Measurements from ENCODE around the gene SORCS1. TPM values are rescaled to one million over a fixed set of nuclear protein-coding genes. Genes with fewer than 3 reads are reported as not detected.

SORCS1 gene
- total RNA-seq, 1 experiment from 2014 or later, result not detected

DNA sequence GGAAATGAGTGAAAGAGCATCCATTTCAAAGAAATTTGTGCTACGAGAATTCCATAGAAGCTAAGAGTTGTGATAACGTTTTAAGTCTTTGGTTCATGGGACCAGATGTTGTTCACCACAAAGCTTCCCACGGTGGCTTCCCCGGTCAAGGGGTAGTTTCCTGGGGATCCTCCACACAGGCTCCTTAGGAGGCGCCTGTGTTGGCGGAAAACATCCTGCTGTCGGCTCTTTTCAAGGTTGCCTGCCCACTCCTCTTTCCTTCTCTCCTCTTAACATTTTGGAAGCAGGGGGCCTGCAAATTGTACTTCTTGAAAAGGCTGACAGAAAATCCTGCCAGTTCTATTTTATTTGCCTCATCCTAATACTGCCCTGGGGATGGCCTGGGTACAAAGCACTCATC lies 398.6 kb downstream of the SORCS1 start:
- BruUV-seq (replicated peaks), result no TSS peak
- Histone ChIP-seq H3K4me1 (ENCODE audit: control insufficient read depth in 1 of 2, insufficient read depth in 2 of 2, low read length in 2 of 2) (no peaks in the 10 kb centered on the region), H3K36me3 (ENCODE audit: control insufficient read depth in 1 of 2, insufficient read depth in 2 of 2, low read length in 2 of 2) (no peaks in the 10 kb centered on the region), H2AFZ (ENCODE audit: low read depth, low read length, poor library complexity, severe bottlenecking) (no peak overlapping the region), H3K79me2 (ENCODE audit: insufficient read depth, low read length) (no peaks in the 10 kb centered on the region), H3K4me3 (replicated peaks in 1 of 2; ENCODE audit: low read depth in 1 of 2, low read length in 2 of 2) (no peak overlapping the region), H3K4me2 (ENCODE audit: low read length) (no peak overlapping the region), H4K20me1 (ENCODE audit: insufficient read depth) (no peaks in the 10 kb centered on the region), H3K9me2 (ENCODE audit: insufficient read depth) (no peaks in the 10 kb centered on the region), H3K27ac (ENCODE audit: low read depth, low read length) (no peak overlapping the region), H3K9me3 (ENCODE audit: control insufficient read depth in 1 of 2, insufficient read depth in 1 of 2, low read depth in 1 of 2, low read length in 2 of 2) (peaks cover 34 to 38% of the 10 kb centered on the region in 2 experiments; a peak in 2 of 4 replicates), H3K9ac (ENCODE audit: low read length) (no peak overlapping the region), H3K27me3 (ENCODE audit: insufficient read depth, low read length) (no peaks in the 10 kb centered on the region)
- ChIA-PET RAD21 (ENCODE audit: low non-redundant PET in 1 of 2, low total read pairs in 2 of 2, uncharacterized antibody in 2 of 2, unreplicated experiment in 2 of 2) (no interaction called here), CTCF (no interaction called here), POLR2A (no interaction called here)
- intact Hi-C loops (cut with micrococcal nuclease), result no loop called here
- ATAC-seq, result no peak
- TF ChIP-seq SRF (IDR thresholded peaks at IDR 0.05; ENCODE audit: low read depth), result no peak
- TF ChIP-seq, protein P1, sequence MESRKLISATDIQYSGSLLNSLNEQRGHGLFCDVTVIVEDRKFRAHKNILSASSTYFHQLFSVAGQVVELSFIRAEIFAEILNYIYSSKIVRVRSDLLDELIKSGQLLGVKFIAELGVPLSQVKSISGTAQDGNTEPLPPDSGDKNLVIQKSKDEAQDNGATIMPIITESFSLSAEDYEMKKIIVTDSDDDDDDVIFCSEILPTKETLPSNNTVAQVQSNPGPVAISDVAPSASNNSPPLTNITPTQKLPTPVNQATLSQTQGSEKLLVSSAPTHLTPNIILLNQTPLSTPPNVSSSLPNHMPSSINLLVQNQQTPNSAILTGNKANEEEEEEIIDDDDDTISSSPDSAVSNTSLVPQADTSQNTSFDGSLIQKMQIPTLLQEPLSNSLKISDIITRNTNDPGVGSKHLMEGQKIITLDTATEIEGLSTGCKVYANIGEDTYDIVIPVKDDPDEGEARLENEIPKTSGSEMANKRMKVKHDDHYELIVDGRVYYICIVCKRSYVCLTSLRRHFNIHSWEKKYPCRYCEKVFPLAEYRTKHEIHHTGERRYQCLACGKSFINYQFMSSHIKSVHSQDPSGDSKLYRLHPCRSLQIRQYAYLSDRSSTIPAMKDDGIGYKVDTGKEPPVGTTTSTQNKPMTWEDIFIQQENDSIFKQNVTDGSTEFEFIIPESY (IDR thresholded peaks at IDR 0.05; ENCODE audit: extremely low read depth, insufficient replicate concordance, low read length), result no peak
- TF ChIP-seq, protein P2, sequence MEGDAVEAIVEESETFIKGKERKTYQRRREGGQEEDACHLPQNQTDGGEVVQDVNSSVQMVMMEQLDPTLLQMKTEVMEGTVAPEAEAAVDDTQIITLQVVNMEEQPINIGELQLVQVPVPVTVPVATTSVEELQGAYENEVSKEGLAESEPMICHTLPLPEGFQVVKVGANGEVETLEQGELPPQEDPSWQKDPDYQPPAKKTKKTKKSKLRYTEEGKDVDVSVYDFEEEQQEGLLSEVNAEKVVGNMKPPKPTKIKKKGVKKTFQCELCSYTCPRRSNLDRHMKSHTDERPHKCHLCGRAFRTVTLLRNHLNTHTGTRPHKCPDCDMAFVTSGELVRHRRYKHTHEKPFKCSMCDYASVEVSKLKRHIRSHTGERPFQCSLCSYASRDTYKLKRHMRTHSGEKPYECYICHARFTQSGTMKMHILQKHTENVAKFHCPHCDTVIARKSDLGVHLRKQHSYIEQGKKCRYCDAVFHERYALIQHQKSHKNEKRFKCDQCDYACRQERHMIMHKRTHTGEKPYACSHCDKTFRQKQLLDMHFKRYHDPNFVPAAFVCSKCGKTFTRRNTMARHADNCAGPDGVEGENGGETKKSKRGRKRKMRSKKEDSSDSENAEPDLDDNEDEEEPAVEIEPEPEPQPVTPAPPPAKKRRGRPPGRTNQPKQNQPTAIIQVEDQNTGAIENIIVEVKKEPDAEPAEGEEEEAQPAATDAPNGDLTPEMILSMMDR (IDR thresholded peaks at IDR 0.05 in 2 of 3, conservative IDR thresholded peaks at IDR 0.05 in 1 of 3; ENCODE audit: borderline replicate concordance in 1 of 3, insufficient read depth in 1 of 3, low read depth in 2 of 3, low read length in 2 of 3), result no peak
- no peak for TF ChIP-seq POLR2A (IDR thresholded peaks at IDR 0.05; ENCODE audit: borderline replicate concordance, extremely low read depth, insufficient read depth, insufficient read length)
- TF ChIP-seq, protein P3, sequence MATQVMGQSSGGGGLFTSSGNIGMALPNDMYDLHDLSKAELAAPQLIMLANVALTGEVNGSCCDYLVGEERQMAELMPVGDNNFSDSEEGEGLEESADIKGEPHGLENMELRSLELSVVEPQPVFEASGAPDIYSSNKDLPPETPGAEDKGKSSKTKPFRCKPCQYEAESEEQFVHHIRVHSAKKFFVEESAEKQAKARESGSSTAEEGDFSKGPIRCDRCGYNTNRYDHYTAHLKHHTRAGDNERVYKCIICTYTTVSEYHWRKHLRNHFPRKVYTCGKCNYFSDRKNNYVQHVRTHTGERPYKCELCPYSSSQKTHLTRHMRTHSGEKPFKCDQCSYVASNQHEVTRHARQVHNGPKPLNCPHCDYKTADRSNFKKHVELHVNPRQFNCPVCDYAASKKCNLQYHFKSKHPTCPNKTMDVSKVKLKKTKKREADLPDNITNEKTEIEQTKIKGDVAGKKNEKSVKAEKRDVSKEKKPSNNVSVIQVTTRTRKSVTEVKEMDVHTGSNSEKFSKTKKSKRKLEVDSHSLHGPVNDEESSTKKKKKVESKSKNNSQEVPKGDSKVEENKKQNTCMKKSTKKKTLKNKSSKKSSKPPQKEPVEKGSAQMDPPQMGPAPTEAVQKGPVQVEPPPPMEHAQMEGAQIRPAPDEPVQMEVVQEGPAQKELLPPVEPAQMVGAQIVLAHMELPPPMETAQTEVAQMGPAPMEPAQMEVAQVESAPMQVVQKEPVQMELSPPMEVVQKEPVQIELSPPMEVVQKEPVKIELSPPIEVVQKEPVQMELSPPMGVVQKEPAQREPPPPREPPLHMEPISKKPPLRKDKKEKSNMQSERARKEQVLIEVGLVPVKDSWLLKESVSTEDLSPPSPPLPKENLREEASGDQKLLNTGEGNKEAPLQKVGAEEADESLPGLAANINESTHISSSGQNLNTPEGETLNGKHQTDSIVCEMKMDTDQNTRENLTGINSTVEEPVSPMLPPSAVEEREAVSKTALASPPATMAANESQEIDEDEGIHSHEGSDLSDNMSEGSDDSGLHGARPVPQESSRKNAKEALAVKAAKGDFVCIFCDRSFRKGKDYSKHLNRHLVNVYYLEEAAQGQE (IDR thresholded peaks at IDR 0.05; ENCODE audit: low read depth), result no peak
- no peak for TF ChIP-seq CBX3 (IDR thresholded peaks at IDR 0.05; ENCODE audit: low read depth)
- TF ChIP-seq CEBPB (IDR thresholded peaks at IDR 0.05; ENCODE audit: low read depth), result no peak
- no peak for TF ChIP-seq YY1 (IDR thresholded peaks at IDR 0.05; ENCODE audit: extremely low read depth, insufficient replicate concordance, low read depth, low read length)
- TF ChIP-seq TCF7L2 (IDR thresholded peaks at IDR 0.05; ENCODE audit: borderline replicate concordance, extremely low read depth, insufficient read depth, insufficient read length), result no peak
- no peak for TF ChIP-seq ELF1 (IDR thresholded peaks at IDR 0.05; ENCODE audit: borderline replicate concordance, low read depth)
- TF ChIP-seq FOSL1 (IDR thresholded peaks at IDR 0.05; ENCODE audit: low read depth), result no peak
- TF ChIP-seq RAD21 (IDR thresholded peaks at IDR 0.05; ENCODE audit: low read depth), result no peak
- no peak for TF ChIP-seq EGR1 (IDR thresholded peaks at IDR 0.05; ENCODE audit: low read depth)
- no peak for TF ChIP-seq ZNF274 (IDR thresholded peaks at IDR 0.05; ENCODE audit: low read depth, low read length)
- TF ChIP-seq, protein P4, sequence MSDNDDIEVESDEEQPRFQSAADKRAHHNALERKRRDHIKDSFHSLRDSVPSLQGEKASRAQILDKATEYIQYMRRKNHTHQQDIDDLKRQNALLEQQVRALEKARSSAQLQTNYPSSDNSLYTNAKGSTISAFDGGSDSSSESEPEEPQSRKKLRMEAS (IDR thresholded peaks at IDR 0.05), result no peak
- no peak for TF ChIP-seq SP1 (IDR thresholded peaks at IDR 0.05; ENCODE audit: low read depth)
- TF ChIP-seq SIN3A (IDR thresholded peaks at IDR 0.05; ENCODE audit: low read depth), result no peak
- TF ChIP-seq, protein P5, sequence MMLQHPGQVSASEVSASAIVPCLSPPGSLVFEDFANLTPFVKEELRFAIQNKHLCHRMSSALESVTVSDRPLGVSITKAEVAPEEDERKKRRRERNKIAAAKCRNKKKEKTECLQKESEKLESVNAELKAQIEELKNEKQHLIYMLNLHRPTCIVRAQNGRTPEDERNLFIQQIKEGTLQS (IDR thresholded peaks at IDR 0.05), result no peak
- no peak for TF ChIP-seq POLR2AphosphoS5 (IDR thresholded peaks at IDR 0.05; ENCODE audit: low read depth, low read length)
- TF ChIP-seq EZH2phosphoT487 (IDR thresholded peaks at IDR 0.05; ENCODE audit: borderline replicate concordance), result no peak
- no peak for DNase-seq (ENCODE audit: low read depth, low spot score)

All from HCT116 (cell line).